Measurements from ENCODE around the gene ZBTB11.
"Not testable (repeated sequence)": the region's sequence is repeated elsewhere in the genome, so short reads cannot be mapped to it uniquely, and the experiment has no call there.

ZBTB11 gene

DNA sequence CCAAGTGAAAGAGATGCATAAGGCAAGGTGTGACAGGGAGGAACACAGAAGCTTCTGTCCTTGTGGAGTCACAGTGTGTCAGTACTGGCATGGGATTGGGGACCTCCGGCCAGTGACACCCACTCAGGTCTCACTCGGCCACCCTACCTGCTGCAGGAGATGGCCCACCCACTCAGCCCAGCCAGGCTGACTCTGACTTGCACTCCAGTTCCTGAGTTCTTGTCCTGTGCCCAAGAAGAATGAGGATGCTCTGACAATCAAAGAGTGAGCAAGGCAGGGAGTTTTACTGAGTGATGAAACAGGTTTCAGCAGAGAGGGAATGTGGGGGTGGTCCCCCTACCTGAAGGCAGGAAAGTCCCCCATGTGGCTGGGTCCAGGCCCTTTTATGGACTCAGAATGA lies 52.1 kb downstream of the ZBTB11 start:
- no peak for DNase-seq (ENCODE audit: insufficient read length, low spot score)
- TF ChIP-seq, protein P1, sequence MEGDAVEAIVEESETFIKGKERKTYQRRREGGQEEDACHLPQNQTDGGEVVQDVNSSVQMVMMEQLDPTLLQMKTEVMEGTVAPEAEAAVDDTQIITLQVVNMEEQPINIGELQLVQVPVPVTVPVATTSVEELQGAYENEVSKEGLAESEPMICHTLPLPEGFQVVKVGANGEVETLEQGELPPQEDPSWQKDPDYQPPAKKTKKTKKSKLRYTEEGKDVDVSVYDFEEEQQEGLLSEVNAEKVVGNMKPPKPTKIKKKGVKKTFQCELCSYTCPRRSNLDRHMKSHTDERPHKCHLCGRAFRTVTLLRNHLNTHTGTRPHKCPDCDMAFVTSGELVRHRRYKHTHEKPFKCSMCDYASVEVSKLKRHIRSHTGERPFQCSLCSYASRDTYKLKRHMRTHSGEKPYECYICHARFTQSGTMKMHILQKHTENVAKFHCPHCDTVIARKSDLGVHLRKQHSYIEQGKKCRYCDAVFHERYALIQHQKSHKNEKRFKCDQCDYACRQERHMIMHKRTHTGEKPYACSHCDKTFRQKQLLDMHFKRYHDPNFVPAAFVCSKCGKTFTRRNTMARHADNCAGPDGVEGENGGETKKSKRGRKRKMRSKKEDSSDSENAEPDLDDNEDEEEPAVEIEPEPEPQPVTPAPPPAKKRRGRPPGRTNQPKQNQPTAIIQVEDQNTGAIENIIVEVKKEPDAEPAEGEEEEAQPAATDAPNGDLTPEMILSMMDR (IDR thresholded peaks at IDR 0.05; ENCODE audit: insufficient read depth, missing control alignments): no peak
- no peak for FAIRE-seq

DNA sequence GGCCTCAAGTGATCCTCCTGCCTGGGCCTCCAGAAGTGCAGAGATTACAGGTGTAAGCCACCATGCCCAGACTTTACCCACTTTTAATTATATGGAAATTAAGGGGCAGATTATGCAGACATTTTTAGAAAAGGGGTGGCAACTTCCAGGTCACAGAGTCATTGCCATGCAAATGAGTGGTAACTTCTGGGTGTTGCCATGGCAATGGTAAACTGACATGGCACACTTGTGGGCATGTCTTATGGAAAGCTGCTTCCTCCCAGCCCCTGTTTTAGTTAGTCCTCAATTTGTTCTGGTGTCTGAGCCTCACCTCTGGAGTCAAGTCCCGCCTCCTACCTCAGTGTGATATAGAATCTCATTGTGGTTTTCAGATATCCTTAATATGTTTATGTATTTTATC lies 53.3 kb downstream of the ZBTB11 start:
- DNase-seq (ENCODE audit: insufficient read length, low spot score): no peak
- TF ChIP-seq, protein P1 (IDR thresholded peaks at IDR 0.05; ENCODE audit: insufficient read depth, missing control alignments): no peak
- no peak for FAIRE-seq

DNA sequence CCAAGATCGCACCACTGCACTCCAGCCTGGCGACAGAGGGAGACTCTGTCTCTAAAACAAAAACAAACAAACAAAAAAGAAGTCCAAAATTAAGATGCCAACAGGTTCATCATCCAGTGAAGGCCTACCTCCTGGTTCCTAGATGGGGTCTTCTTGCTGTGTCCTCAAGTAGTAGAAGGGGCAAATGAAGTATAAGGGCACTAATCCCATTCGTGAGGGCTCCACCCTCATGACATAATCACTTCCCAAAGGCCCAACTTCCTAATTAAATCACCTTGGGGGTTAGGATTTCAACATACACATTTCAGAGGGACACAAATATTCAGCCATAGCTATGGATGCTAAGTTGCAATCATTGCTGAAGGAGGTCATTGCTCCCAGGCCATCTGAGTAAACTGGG lies 57.2 kb downstream of the ZBTB11 start:
- no peak for DNase-seq (ENCODE audit: insufficient read length, low spot score)

DNA sequence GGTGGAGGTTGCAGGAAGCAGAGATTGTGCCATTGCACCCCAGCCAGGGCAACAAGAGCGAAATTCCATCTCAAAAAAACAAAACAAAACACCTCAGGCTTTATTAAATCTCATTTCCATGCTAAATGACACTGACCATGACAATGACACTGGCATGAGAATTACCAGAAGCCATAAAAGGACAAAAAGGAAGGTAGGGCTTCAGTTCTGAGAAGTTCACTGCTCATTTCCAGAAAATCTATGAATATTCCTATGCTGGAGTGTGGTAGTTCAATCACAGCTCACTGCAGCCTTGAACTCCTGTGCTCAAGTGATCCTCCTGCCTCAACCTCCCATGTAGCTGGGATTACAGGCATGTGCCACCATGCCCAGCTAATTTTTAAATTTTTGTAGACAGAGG lies 58.2 kb downstream of the ZBTB11 start:
- FAIRE-seq (no peak), DNase-seq (ENCODE audit: insufficient read length, low spot score) (no peak)
- TF ChIP-seq, protein P1 (IDR thresholded peaks at IDR 0.05; ENCODE audit: insufficient read depth, missing control alignments): no peak

More for the DNA sequence above, 57.2 kb downstream of the ZBTB11 start:
- no peak for FAIRE-seq
- TF ChIP-seq, protein P1 (IDR thresholded peaks at IDR 0.05; ENCODE audit: insufficient read depth, missing control alignments): no peak

DNA sequence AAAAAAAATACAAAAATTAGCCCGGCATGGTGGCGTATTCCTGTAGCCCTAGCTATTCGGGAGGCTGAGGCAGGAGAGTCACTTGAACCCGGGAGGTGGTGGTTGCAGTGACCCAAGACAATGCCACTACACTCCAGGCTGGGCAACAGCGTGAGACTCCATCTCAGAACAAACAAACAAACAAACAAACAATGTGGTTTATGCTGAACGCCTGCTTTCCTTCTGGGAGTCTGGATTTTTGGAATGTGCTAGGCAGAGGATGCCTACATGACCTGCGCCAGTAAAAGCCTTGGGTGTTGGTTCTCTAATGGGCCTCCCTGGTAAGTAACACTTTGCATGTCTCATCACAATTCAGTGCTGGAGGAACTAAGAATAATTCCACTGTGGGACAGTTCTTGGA lies 59.5 kb downstream of the ZBTB11 start:
- TF ChIP-seq, protein P1 (IDR thresholded peaks at IDR 0.05; ENCODE audit: insufficient read depth, missing control alignments): no peak
- DNase-seq (ENCODE audit: insufficient read length, low spot score) (no peak), FAIRE-seq (no peak)

DNA sequence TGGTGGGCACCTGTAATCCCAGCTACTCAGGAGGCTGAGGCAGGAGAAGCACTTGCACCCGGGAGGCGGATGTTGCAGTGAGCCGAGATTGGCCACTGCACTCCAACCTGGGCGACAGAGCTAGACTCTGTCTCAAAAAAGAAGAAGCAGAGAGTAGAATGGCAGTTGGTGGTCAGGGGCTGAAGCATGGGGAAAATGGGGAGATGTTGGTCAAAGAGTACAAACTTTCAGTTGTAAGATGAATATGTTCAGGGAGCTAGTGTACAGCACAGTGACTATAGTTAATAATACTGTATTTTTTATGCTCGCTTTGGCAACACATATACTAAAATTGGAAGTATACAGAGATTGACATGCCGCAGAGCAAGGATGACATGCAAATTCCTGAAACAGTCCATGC lies 61.4 kb downstream of the ZBTB11 start:
- no peak for DNase-seq (ENCODE audit: insufficient read length, low spot score)
- FAIRE-seq: no peak

DNA sequence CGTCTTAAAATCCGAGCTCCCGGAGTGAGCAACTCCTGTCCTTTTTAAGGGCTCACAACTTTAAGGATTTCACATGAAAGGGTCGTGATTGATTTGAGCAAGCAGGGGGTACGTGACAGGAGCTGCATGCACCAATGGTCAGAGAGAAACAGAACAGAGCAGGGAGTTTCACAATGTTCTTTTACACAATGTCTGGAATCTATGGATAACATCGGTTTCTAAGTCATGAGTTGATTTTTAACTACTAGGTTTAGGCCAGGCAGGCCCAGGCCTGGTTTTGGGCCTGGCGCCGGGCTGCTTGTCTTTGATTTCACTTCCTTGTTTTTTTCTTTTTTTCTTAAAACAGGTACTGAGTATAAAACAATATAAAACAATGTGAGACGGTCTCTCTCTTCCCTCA lies 63.9 kb downstream of the ZBTB11 start:
- not testable (repeated sequence) for FAIRE-seq; DNase-seq (ENCODE audit: insufficient read length, low spot score)

More for the DNA sequence above, 61.4 kb downstream of the ZBTB11 start:
- TF ChIP-seq, protein P1 (IDR thresholded peaks at IDR 0.05; ENCODE audit: insufficient read depth, missing control alignments): no peak

DNA sequence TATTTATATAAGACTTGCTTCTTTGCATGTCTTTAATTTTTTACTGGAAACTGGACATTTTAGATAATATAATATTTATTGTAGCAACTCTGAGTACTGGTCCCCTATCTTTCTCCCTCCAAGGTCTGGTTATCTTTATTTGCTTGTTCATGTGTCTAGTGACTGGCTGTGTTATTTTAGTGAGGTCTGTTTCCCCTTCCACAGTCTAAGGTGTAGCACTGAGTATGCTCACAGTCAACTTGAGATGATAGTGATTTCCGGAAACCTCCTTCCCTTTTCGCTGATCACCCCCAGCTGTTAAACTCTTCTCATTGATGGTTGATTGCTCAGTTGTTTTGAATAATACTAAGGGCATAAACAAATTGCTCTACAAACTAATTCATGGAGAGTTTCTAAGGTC lies 65.9 kb downstream of the ZBTB11 start:
- TF ChIP-seq, protein P1 (IDR thresholded peaks at IDR 0.05; ENCODE audit: insufficient read depth, missing control alignments): no peak
- DNase-seq (ENCODE audit: insufficient read length, low spot score): no peak
- FAIRE-seq: no peak

DNA sequence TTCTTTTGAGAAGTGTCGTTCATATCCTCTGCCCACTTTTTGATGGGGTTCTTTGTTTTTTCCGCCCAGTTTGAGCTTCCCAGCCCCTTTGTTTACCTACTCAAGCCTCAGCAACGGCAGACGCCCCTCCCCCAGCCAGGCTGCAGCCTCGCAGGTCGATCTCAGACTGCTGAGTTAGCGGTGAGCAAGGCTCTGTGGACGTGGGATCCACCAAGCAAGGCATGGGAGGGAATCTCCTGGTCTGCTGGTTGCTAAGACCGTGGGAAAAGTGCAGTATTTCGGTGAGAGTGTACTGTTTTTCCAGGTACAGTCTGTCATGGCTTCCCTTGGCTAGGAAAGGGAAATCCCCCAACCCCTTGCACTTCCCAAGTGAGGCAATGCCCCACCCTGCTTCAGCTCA lies 71.5 kb downstream of the ZBTB11 start:
- DNase-seq (ENCODE audit: insufficient read length, low spot score); FAIRE-seq: not testable (repeated sequence)

Data from D721Med (cell line).